Gastroesophageal sphincter (tissue), 3 donors: ENCODE results near the gene MBD6.
"Not testable (repeated sequence)": the region's sequence is repeated elsewhere in the genome, so short reads cannot be mapped to it uniquely, and the experiment has no call there.

ENCODE experiments used
- EP300 ChIP-seq: sonication (generic); formaldehyde crosslinking; IDR thresholded peaks from one replicate; pipeline ENCODE4 v1.6.1; 2017; ENCODE audit warnings: antibody characterized with exemption, mild to moderate bottlenecking
- POLR2A ChIP-seq, 2 donors: fragments of 450-650 bp; IDR thresholded peaks; one replicate each; pipeline ENCODE4 v1.6.1; 2017; ENCODE audit warnings: antibody characterized with exemption in 2 of 2, mild to moderate bottlenecking in 2 of 2, moderate library complexity in 1 of 2
- POLR2AphosphoS5 ChIP-seq: sonication (generic); formaldehyde crosslinking; IDR thresholded peaks from one replicate; pipeline ENCODE4 v1.6.1; 2017; ENCODE audit warnings: antibody characterized with exemption
- TF ChIP-seq, protein P1 (sequence below), 4 experiments: fragments of 200-600 bp in 2 of 4; fragments of 450-650 bp in 2 of 4; sonication (generic) in 1 of 4; IDR thresholded peaks; one replicate each; pipeline ENCODE4 v1.5.1; 2017 to 2019; ENCODE audit warnings: antibody characterized with exemption in 4 of 4, mild to moderate bottlenecking in 2 of 4, moderate library complexity in 2 of 4

DNA sequence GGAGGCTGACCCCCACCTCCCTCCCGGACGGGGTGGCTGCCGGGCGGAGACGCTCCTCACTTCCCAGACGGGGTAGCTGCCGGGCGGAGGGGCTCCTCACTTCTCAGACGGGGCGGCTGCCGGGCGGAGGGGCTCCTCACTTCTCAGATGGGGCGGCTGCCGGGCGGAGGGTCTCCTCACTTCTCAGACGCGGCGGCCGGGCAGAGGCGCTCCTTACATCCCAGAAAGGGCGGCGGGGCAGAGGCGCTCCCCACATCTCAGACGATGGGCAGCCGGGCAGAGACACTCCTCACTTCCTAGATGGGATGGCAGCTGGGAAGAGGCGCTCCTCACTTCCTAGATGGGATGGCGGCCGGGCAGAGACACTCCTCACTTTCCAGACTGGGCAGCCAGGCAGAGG is 14.8 kb upstream of the MBD6 start:
- TF ChIP-seq, protein P1, sequence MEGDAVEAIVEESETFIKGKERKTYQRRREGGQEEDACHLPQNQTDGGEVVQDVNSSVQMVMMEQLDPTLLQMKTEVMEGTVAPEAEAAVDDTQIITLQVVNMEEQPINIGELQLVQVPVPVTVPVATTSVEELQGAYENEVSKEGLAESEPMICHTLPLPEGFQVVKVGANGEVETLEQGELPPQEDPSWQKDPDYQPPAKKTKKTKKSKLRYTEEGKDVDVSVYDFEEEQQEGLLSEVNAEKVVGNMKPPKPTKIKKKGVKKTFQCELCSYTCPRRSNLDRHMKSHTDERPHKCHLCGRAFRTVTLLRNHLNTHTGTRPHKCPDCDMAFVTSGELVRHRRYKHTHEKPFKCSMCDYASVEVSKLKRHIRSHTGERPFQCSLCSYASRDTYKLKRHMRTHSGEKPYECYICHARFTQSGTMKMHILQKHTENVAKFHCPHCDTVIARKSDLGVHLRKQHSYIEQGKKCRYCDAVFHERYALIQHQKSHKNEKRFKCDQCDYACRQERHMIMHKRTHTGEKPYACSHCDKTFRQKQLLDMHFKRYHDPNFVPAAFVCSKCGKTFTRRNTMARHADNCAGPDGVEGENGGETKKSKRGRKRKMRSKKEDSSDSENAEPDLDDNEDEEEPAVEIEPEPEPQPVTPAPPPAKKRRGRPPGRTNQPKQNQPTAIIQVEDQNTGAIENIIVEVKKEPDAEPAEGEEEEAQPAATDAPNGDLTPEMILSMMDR (IDR thresholded peaks at IDR 0.05): not testable (repeated sequence)
- TF ChIP-seq EP300; POLR2A (IDR thresholded peaks at IDR 0.05); POLR2AphosphoS5: not testable (repeated sequence)
